ENCODE measurements around the gene ABCA1. TPM values are rescaled to one million over a fixed set of nuclear protein-coding genes. Genes with fewer than 3 reads are reported as not detected.

Gene ABCA1
- total RNA-seq, 1 experiment from 2014 or later, result 0.69 TPM

DNA sequence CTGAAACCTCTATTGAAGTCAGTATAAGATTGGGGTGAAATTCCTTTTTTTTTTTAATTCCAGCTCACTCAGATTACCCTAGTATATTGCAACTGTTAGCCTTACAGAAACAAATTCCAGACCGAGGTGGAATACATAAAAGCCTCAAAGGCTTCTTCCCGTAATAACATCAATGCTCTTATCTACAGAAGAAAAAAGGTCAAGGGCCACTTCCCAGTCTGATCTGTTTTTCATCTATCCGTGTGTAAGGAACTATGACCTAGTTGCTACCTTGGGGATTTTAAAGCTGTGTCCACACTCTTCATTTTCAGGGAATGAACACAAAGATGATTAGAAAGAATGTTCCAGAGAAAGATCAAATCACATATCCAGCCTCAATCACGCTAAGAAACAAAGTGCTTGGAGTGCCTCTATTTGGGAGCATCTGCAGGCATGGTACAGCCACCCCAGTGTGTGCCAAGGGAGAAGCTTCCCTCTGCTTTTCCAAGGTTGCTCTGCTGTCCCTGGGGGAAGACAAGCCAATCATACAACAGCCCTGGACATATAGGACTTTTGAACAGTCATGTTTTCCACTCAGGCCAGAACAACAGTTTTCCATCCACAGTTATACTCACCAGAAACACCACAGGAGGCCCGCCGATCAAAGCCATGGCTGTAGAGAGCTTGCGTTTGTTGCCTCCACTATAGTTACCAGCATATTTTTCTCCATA lies 140.5 kb downstream of the ABCA1 start:
- BruUV-seq (replicated peaks), result no TSS peak
- intact Hi-C loops (cut with micrococcal nuclease; ENCODE audit: unreplicated experiment), result no loop called here
- no peaks in the 10 kb centered on the region for H3K9me3 ChIP-seq (ENCODE audit: low read depth, low read length, poor library complexity, severe bottlenecking)
- TF ChIP-seq EZH2 (IDR thresholded peaks at IDR 0.05; ENCODE audit: borderline replicate concordance, low read depth, low read length, poor library complexity, severe bottlenecking), result no peak
- TF ChIP-seq, protein P1, sequence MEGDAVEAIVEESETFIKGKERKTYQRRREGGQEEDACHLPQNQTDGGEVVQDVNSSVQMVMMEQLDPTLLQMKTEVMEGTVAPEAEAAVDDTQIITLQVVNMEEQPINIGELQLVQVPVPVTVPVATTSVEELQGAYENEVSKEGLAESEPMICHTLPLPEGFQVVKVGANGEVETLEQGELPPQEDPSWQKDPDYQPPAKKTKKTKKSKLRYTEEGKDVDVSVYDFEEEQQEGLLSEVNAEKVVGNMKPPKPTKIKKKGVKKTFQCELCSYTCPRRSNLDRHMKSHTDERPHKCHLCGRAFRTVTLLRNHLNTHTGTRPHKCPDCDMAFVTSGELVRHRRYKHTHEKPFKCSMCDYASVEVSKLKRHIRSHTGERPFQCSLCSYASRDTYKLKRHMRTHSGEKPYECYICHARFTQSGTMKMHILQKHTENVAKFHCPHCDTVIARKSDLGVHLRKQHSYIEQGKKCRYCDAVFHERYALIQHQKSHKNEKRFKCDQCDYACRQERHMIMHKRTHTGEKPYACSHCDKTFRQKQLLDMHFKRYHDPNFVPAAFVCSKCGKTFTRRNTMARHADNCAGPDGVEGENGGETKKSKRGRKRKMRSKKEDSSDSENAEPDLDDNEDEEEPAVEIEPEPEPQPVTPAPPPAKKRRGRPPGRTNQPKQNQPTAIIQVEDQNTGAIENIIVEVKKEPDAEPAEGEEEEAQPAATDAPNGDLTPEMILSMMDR (conservative IDR thresholded peaks at IDR 0.05; ENCODE audit: low read depth, low read length), result no peak
- no peak overlapping the region for H3K27ac ChIP-seq (ENCODE audit: low read depth, low read length, poor library complexity, severe bottlenecking)
- no peak for DNase-seq (ENCODE audit: low spot score)
- no peak overlapping the region for H3K4me3 ChIP-seq (ENCODE audit: low read depth, low read length, poor library complexity, severe bottlenecking)
- ChIA-PET POLR2A (ENCODE audit: low non-redundant PET) (no interaction called here), CTCF (no interaction called here)
- H3K27me3 ChIP-seq (replicated peaks; ENCODE audit: insufficient read depth, low read depth, low read length, poor library complexity), result no peaks in the 10 kb centered on the region
- H3K4me1 ChIP-seq (ENCODE audit: insufficient read depth, low read length, poor library complexity, severe bottlenecking), result no peaks in the 10 kb centered on the region
- H3K36me3 ChIP-seq (ENCODE audit: insufficient read depth, low read length, poor library complexity, severe bottlenecking), result no peaks in the 10 kb centered on the region

DNA sequence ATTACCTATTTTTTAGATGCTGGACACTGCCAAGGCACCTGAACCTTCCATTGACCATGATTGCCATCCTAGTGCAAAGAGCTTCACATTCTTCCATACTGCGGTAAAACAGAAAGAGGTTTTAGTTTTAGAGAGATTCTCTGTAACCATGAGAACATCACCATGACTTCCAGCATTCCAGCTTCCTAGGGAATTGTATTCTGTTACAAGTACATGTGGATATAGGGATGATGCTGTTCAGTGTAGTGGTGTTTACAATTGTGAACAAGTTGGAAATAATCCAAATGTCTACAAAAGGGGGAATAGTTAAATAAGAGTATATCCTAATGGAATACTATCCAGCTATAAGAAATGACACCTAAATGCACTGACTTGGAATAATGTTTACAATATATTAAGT lies 141.7 kb downstream of the ABCA1 start:
- ChIA-PET POLR2A (ENCODE audit: low non-redundant PET) (no interaction called here), CTCF (no interaction called here)
- intact Hi-C loops (cut with micrococcal nuclease; ENCODE audit: unreplicated experiment), result no loop called here

DNA sequence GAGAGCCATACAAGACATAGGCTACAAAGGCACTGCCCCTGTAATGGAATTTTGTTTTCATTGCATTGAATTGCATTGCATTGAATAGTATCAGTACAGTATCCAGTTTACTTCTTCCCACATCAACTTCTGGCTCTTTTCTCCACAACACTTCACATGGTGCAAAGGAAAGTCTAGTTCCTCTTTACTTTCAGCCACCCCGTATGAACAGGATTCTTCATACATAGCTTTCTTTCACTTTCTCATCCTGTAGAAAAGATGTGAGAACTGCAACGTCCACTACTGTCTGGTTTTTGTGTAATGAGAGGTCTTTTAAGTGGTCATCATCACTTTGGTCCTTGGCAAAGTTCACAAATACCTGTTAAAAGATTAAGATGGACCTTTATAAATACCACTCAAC lies 143.9 kb downstream of the ABCA1 start:
- no peaks in the 10 kb centered on the region for H3K27me3 ChIP-seq (replicated peaks; ENCODE audit: insufficient read depth, low read depth, low read length, poor library complexity)
- CTCF ChIA-PET, result no interaction called here
- POLR2A ChIA-PET (ENCODE audit: low non-redundant PET), result no interaction called here
- BruUV-seq (replicated peaks), result no TSS peak
- no peak for TF ChIP-seq EZH2 (IDR thresholded peaks at IDR 0.05; ENCODE audit: borderline replicate concordance, low read depth, low read length, poor library complexity, severe bottlenecking)
- TF ChIP-seq, protein P1 (conservative IDR thresholded peaks at IDR 0.05; ENCODE audit: low read depth, low read length), result no peak
- no peak for DNase-seq (ENCODE audit: low spot score)
- H3K4me3 ChIP-seq (ENCODE audit: low read depth, low read length, poor library complexity, severe bottlenecking), result no peak overlapping the region
- no peak overlapping the region for H3K27ac ChIP-seq (ENCODE audit: low read depth, low read length, poor library complexity, severe bottlenecking)
- H3K36me3 ChIP-seq (ENCODE audit: insufficient read depth, low read length, poor library complexity, severe bottlenecking), result no peaks in the 10 kb centered on the region
- no peaks in the 10 kb centered on the region for H3K9me3 ChIP-seq (ENCODE audit: low read depth, low read length, poor library complexity, severe bottlenecking)
- no peaks in the 10 kb centered on the region for H3K4me1 ChIP-seq (ENCODE audit: insufficient read depth, low read length, poor library complexity, severe bottlenecking)
- intact Hi-C loops (cut with micrococcal nuclease; ENCODE audit: unreplicated experiment), result loop anchor here (5.0 kb wide), 1 partner anchor 373 kb away; no protein-coding TSS in a partner anchor

More for the DNA sequence above, 141.7 kb downstream of the ABCA1 start:
- no peak for DNase-seq (ENCODE audit: low spot score)
- H3K9me3 ChIP-seq (ENCODE audit: low read depth, low read length, poor library complexity, severe bottlenecking), result no peaks in the 10 kb centered on the region
- no peaks in the 10 kb centered on the region for H3K27me3 ChIP-seq (replicated peaks; ENCODE audit: insufficient read depth, low read depth, low read length, poor library complexity)
- BruUV-seq (replicated peaks), result no TSS peak
- H3K36me3 ChIP-seq (ENCODE audit: insufficient read depth, low read length, poor library complexity, severe bottlenecking), result no peaks in the 10 kb centered on the region
- no peak overlapping the region for H3K4me3 ChIP-seq (ENCODE audit: low read depth, low read length, poor library complexity, severe bottlenecking)
- no peak overlapping the region for H3K27ac ChIP-seq (ENCODE audit: low read depth, low read length, poor library complexity, severe bottlenecking)
- H3K4me1 ChIP-seq (ENCODE audit: insufficient read depth, low read length, poor library complexity, severe bottlenecking), result no peaks in the 10 kb centered on the region
- TF ChIP-seq EZH2 (IDR thresholded peaks at IDR 0.05; ENCODE audit: borderline replicate concordance, low read depth, low read length, poor library complexity, severe bottlenecking), result no peak
- TF ChIP-seq, protein P1 (conservative IDR thresholded peaks at IDR 0.05; ENCODE audit: low read depth, low read length), result no peak
